HepG2 (cell line): ENCODE data around the gene NEAT1. TPM values are rescaled to one million over a fixed set of nuclear protein-coding genes. Genes with fewer than 3 reads are reported as not detected.

ENCODE experiments used
- BORCS8-MEF2B ChIP-seq: sonication (generic); formaldehyde crosslinking; IDR thresholded peaks from 2 replicates; pipeline ENCODE4 v1.8.0; 2022; ENCODE audit warnings: mild to moderate bottlenecking, missing genetic modification reagents
- MAZ ChIP-seq, 2 experiments: sonication (generic) in 1 of 2; formaldehyde crosslinking in 1 of 2; IDR thresholded peaks; 2 replicates each; pipeline versions ENCODE4 v1.5.0 to v1.6.1; 2012 to 2020; ENCODE audit warnings: low read depth in 2 of 2, mild to moderate bottlenecking in 2 of 2, borderline replicate concordance in 1 of 2, improper control_type of control experiment in 1 of 2, low read length in 1 of 2, missing genetic modification reagents in 1 of 2, moderate library complexity in 1 of 2
- MXD4 ChIP-seq: IDR thresholded peaks from 2 replicates; pipeline ENCODE4 v1.6.1; 2016; ENCODE audit warnings: mild to moderate bottlenecking, missing biosample characterization, missing genetic modification reagents
- TCF7L2 ChIP-seq: IDR thresholded peaks from 2 replicates; pipeline ENCODE4 v1.6.1; 2011; ENCODE audit warnings: mild to moderate bottlenecking, low read depth, low read length, moderate library complexity
- ZNF33A ChIP-seq: sonication (generic); formaldehyde crosslinking; IDR thresholded peaks from 2 replicates; pipeline ENCODE4 v1.5.1; 2020; ENCODE audit warnings: missing genetic modification reagents, mild to moderate bottlenecking, moderate library complexity, borderline replicate concordance
- polyA plus RNA-seq, 8 experiments: library from polyadenylated mRNA; depleted of rRNA in 3 of 8; stranded (reverse) in 7 of 8; unstranded in 1 of 8; fragments of >200 nt; fragmentation: Illumina TruSeq in 4 of 8; extraction: Trizol in 4 of 8; gene quantifications; 2 replicates each; pipeline versions ENCODE4 v1.2.1 to v1.2.3, GENCODE V29; 2011 to 2016; ENCODE audit warnings: low read depth in 4 of 8, missing spikeins in 1 of 8, mixed read lengths in 1 of 8; ENCODE audit not compliant: insufficient read depth in 1 of 8
- total RNA-seq, 5 experiments: library from RNA; depleted of rRNA; stranded (reverse); fragments of >200 nt; fragmentation: Illumina TruSeq; extraction: Trizol; gene quantifications; 2 replicates each; pipeline ENCODE4 v1.2.3, GENCODE V29; 2016; ENCODE audit warnings: low read depth in 1 of 5
- TF ChIP-seq, protein P1 (sequence below): sonication (generic); formaldehyde crosslinking; IDR thresholded peaks from 2 replicates; pipeline ENCODE4 v1.8.0; 2022; ENCODE audit warnings: mild to moderate bottlenecking, missing genetic modification reagents; ENCODE audit not compliant: insufficient replicate concordance
- TF ChIP-seq, protein P2 (sequence below): sonication (generic); formaldehyde crosslinking; IDR thresholded peaks from 2 replicates; pipeline ENCODE4 v1.5.0; 2020; ENCODE audit warnings: mild to moderate bottlenecking, missing genetic modification reagents, borderline replicate concordance
- TF ChIP-seq, protein P3 (sequence below): sonication (generic); formaldehyde crosslinking; IDR thresholded peaks from 2 replicates; pipeline ENCODE4 v1.4.0; 2020; ENCODE audit warnings: low read depth, missing genetic modification reagents
- TF ChIP-seq, protein P4 (sequence below): sonication (generic); formaldehyde crosslinking; IDR thresholded peaks from 2 replicates; pipeline ENCODE4 v1.4.0; 2020; ENCODE audit warnings: missing genetic modification reagents, borderline replicate concordance

Gene NEAT1
- total and polyA plus RNA-seq, 2 of the 13 experiments (the other 11 are each of a cell fraction or from before 2014, with no cell fraction given), result 20.5 to 41.2 TPM

DNA sequence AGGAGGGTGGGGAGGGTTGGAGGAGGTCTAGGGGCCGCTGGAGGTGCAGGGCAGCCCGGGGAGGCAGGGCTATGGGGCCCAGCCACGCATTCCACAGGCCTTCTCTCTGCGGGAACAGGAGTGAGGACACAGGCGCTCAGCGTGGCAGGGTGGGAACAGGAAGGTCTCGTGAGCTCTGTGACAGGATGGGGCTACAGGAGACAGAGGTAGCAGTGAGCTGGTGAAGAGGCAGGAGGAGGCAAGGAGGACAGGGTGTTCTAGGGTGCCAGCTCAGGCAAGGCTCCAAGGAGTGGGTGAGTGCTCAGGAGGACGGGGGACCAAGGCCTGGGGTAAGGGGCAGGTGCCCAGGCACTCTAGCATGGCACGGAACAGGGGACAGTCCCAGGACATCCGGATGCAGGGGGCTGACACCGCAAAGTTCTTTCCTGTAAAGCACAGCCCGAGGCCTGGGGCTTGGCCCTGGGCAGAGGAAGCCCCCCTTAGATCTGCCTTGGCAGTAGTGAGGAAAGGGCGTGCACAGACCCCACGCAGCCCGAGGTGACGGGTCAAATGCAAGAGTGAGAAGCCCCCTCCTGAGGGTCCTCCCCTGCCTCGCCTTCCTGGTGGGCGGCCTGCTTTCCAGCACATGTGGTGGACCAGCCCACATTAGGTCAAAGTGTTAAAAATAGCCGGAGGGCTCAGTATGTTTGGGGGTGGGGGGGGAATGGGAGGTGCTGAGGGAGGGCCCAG, 4.7 kb upstream of the NEAT1 start (continued):
- TF ChIP-seq, protein P1, sequence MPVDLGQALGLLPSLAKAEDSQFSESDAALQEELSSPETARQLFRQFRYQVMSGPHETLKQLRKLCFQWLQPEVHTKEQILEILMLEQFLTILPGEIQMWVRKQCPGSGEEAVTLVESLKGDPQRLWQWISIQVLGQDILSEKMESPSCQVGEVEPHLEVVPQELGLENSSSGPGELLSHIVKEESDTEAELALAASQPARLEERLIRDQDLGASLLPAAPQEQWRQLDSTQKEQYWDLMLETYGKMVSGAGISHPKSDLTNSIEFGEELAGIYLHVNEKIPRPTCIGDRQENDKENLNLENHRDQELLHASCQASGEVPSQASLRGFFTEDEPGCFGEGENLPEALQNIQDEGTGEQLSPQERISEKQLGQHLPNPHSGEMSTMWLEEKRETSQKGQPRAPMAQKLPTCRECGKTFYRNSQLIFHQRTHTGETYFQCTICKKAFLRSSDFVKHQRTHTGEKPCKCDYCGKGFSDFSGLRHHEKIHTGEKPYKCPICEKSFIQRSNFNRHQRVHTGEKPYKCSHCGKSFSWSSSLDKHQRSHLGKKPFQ (CRISPR knock-in tag), result peak; percentile 38
- TF ChIP-seq, protein P2, sequence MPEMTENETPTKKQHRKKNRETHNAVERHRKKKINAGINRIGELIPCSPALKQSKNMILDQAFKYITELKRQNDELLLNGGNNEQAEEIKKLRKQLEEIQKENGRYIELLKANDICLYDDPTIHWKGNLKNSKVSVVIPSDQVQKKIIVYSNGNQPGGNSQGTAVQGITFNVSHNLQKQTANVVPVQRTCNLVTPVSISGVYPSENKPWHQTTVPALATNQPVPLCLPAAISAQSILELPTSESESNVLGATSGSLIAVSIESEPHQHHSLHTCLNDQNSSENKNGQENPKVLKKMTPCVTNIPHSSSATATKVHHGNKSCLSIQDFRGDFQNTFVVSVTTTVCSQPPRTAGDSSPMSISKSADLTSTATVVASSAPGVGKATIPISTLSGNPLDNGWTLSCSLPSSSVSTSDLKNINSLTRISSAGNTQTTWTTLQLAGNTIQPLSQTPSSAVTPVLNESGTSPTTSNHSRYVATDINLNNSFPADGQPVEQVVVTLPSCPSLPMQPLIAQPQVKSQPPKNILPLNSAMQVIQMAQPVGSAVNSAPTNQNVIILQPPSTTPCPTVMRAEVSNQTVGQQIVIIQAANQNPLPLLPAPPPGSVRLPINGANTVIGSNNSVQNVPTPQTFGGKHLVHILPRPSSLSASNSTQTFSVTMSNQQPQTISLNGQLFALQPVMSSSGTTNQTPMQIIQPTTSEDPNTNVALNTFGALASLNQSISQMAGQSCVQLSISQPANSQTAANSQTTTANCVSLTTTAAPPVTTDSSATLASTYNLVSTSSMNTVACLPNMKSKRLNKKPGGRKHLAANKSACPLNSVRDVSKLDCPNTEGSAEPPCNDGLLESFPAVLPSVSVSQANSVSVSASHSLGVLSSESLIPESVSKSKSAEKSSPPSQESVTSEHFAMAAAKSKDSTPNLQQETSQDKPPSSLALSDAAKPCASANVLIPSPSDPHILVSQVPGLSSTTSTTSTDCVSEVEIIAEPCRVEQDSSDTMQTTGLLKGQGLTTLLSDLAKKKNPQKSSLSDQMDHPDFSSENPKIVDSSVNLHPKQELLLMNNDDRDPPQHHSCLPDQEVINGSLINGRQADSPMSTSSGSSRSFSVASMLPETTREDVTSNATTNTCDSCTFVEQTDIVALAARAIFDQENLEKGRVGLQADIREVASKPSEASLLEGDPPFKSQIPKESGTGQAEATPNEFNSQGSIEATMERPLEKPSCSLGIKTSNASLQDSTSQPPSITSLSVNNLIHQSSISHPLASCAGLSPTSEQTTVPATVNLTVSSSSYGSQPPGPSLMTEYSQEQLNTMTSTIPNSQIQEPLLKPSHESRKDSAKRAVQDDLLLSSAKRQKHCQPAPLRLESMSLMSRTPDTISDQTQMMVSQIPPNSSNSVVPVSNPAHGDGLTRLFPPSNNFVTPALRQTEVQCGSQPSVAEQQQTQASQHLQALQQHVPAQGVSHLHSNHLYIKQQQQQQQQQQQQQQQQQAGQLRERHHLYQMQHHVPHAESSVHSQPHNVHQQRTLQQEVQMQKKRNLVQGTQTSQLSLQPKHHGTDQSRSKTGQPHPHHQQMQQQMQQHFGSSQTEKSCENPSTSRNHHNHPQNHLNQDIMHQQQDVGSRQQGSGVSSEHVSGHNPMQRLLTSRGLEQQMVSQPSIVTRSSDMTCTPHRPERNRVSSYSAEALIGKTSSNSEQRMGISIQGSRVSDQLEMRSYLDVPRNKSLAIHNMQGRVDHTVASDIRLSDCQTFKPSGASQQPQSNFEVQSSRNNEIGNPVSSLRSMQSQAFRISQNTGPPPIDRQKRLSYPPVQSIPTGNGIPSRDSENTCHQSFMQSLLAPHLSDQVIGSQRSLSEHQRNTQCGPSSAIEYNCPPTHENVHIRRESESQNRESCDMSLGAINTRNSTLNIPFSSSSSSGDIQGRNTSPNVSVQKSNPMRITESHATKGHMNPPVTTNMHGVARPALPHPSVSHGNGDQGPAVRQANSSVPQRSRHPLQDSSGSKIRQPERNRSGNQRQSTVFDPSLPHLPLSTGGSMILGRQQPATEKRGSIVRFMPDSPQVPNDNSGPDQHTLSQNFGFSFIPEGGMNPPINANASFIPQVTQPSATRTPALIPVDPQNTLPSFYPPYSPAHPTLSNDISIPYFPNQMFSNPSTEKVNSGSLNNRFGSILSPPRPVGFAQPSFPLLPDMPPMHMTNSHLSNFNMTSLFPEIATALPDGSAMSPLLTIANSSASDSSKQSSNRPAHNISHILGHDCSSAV (CRISPR knock-in tag), result no peak
- no peak for TF ChIP-seq BORCS8-MEF2B
- TF ChIP-seq MAZ (IDR thresholded peaks at IDR 0.05; ENCODE audit: borderline replicate concordance, low read depth, low read length), result no peak
- TF ChIP-seq MAZ (CRISPR knock-in tag; IDR thresholded peaks at IDR 0.05; ENCODE audit: low read depth), result no peak
- TF ChIP-seq TCF7L2, result no peak
- no peak for TF ChIP-seq MXD4 (CRISPR knock-in tag)
- TF ChIP-seq, protein P3, sequence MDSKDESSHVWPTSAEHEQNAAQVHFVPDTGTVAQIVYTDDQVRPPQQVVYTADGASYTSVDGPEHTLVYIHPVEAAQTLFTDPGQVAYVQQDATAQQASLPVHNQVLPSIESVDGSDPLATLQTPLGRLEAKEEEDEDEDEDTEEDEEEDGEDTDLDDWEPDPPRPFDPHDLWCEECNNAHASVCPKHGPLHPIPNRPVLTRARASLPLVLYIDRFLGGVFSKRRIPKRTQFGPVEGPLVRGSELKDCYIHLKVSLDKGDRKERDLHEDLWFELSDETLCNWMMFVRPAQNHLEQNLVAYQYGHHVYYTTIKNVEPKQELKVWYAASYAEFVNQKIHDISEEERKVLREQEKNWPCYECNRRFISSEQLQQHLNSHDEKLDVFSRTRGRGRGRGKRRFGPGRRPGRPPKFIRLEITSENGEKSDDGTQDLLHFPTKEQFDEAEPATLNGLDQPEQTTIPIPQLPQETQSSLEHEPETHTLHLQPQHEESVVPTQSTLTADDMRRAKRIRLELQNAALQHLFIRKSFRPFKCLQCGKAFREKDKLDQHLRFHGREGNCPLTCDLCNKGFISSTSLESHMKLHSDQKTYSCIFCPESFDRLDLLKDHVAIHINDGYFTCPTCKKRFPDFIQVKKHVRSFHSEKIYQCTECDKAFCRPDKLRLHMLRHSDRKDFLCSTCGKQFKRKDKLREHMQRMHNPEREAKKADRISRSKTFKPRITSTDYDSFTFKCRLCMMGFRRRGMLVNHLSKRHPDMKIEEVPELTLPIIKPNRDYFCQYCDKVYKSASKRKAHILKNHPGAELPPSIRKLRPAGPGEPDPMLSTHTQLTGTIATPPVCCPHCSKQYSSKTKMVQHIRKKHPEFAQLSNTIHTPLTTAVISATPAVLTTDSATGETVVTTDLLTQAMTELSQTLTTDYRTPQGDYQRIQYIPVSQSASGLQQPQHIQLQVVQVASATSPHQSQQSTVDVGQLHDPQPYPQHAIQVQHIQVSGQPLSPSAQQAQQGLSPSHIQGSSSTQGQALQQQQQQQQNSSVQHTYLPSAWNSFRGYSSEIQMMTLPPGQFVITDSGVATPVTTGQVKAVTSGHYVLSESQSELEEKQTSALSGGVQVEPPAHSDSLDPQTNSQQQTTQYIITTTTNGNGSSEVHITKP (CRISPR knock-in tag), result no peak
- no peak for TF ChIP-seq ZNF33A (CRISPR knock-in tag)
- TF ChIP-seq, protein P4, sequence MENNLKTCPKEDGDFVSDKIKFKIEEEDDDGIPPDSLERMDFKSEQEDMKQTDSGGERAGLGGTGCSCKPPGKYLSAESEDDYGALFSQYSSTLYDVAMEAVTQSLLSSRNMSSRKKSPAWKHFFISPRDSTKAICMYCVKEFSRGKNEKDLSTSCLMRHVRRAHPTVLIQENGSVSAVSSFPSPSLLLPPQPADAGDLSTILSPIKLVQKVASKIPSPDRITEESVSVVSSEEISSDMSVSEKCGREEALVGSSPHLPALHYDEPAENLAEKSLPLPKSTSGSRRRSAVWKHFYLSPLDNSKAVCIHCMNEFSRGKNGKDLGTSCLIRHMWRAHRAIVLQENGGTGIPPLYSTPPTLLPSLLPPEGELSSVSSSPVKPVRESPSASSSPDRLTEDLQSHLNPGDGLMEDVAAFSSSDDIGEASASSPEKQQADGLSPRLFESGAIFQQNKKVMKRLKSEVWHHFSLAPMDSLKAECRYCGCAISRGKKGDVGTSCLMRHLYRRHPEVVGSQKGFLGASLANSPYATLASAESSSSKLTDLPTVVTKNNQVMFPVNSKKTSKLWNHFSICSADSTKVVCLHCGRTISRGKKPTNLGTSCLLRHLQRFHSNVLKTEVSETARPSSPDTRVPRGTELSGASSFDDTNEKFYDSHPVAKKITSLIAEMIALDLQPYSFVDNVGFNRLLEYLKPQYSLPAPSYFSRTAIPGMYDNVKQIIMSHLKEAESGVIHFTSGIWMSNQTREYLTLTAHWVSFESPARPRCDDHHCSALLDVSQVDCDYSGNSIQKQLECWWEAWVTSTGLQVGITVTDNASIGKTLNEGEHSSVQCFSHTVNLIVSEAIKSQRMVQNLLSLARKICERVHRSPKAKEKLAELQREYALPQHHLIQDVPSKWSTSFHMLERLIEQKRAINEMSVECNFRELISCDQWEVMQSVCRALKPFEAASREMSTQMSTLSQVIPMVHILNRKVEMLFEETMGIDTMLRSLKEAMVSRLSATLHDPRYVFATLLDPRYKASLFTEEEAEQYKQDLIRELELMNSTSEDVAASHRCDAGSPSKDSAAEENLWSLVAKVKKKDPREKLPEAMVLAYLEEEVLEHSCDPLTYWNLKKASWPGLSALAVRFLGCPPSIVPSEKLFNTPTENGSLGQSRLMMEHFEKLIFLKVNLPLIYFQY (CRISPR knock-in tag), result no peak
